ENCODE data around the gene SSR3.
"Not testable (repeated sequence)": the region's sequence is repeated elsewhere in the genome, so short reads cannot be mapped to it uniquely, and the experiment has no call there.

- TF ChIP-seq, protein P1, sequence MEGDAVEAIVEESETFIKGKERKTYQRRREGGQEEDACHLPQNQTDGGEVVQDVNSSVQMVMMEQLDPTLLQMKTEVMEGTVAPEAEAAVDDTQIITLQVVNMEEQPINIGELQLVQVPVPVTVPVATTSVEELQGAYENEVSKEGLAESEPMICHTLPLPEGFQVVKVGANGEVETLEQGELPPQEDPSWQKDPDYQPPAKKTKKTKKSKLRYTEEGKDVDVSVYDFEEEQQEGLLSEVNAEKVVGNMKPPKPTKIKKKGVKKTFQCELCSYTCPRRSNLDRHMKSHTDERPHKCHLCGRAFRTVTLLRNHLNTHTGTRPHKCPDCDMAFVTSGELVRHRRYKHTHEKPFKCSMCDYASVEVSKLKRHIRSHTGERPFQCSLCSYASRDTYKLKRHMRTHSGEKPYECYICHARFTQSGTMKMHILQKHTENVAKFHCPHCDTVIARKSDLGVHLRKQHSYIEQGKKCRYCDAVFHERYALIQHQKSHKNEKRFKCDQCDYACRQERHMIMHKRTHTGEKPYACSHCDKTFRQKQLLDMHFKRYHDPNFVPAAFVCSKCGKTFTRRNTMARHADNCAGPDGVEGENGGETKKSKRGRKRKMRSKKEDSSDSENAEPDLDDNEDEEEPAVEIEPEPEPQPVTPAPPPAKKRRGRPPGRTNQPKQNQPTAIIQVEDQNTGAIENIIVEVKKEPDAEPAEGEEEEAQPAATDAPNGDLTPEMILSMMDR (IDR thresholded peaks at IDR 0.05; ENCODE audit: low read depth, low read length): not testable (repeated sequence)
- TF ChIP-seq, protein P2, sequence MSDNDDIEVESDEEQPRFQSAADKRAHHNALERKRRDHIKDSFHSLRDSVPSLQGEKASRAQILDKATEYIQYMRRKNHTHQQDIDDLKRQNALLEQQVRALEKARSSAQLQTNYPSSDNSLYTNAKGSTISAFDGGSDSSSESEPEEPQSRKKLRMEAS (IDR thresholded peaks at IDR 0.05; ENCODE audit: low read depth, low read length): not testable (repeated sequence)
- not testable (repeated sequence) for TF ChIP-seq POLR2A (IDR thresholded peaks at IDR 0.05; ENCODE audit: extremely low read depth, insufficient read length)
These were observed 15.0 kb upstream of the SSR3 start for GRCh38 chr3:156569881-156570280.
